ENCODE data around the gene SCN9A.

Gene SCN9A

GRCh38 chr2:166257859-166258258, 117.9 kb downstream of the SCN9A start:
- no peak overlapping the region for H3K9ac ChIP-seq (ENCODE audit: low read length)
- H3K36me3 ChIP-seq (ENCODE audit: control insufficient read depth, insufficient read depth, low read length): no peaks in the 10 kb centered on the region
- H3K27me3 ChIP-seq (ENCODE audit: control insufficient read depth, insufficient read depth, low read length): no peaks in the 10 kb centered on the region
- H3K4me3 ChIP-seq (ENCODE audit: low read length): no peak overlapping the region
- no peak overlapping the region for H3K27ac ChIP-seq (ENCODE audit: low read depth, low read length)
- H3K4me1 ChIP-seq (ENCODE audit: control insufficient read depth, insufficient read depth, low read length): no peaks in the 10 kb centered on the region

- Histone ChIP-seq H3K4me3 (ENCODE audit: low read length) (no peak overlapping the region), H3K27me3 (ENCODE audit: control insufficient read depth, insufficient read depth, low read length) (no peaks in the 10 kb centered on the region), H3K4me1 (ENCODE audit: control insufficient read depth, insufficient read depth, low read length) (no peaks in the 10 kb centered on the region), H3K36me3 (ENCODE audit: control insufficient read depth, insufficient read depth, low read length) (no peaks in the 10 kb centered on the region), H3K9ac (ENCODE audit: low read length) (no peak overlapping the region), H3K27ac (ENCODE audit: low read depth, low read length) (no peak overlapping the region)
Measured at GRCh38 chr2:166256896-166257295, 118.8 kb downstream of the SCN9A start.

DNA sequence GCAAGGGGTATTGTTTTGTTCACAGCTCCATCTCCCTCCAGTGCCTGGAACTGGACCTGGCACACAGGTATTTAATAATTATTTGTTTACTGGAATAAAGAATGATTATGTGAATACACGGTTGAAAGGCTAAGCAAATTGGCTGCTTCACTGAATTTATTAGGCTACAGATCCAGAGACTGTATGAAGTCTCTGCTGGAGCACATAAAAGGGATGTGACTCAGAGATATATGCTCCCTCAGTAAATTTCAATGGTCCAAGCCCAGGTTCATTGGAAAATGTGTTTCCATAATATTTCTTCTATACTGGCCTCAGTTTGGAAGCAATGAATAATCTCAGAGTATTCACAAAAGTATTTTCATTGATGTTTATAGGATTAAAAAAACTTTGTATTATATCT, 126.4 kb downstream of the SCN9A start:
- Histone ChIP-seq H3K27me3 (ENCODE audit: control insufficient read depth, insufficient read depth, low read length) (no peaks in the 10 kb centered on the region), H3K4me1 (ENCODE audit: control insufficient read depth, insufficient read depth, low read length) (no peaks in the 10 kb centered on the region), H3K4me3 (ENCODE audit: low read length) (no peak overlapping the region), H3K9ac (ENCODE audit: low read length) (no peak overlapping the region), H3K36me3 (ENCODE audit: control insufficient read depth, insufficient read depth, low read length) (no peaks in the 10 kb centered on the region), H3K27ac (ENCODE audit: low read depth, low read length) (no peak overlapping the region)

GRCh38 chr2:166246901-166247300, 128.8 kb downstream of the SCN9A start:
- no peaks in the 10 kb centered on the region for H3K36me3 ChIP-seq (ENCODE audit: control insufficient read depth, insufficient read depth, low read length)
- H3K27ac ChIP-seq (ENCODE audit: low read depth, low read length): no peak overlapping the region
- H3K27me3 ChIP-seq (ENCODE audit: control insufficient read depth, insufficient read depth, low read length): no peaks in the 10 kb centered on the region
- H3K4me3 ChIP-seq (ENCODE audit: low read length): no peak overlapping the region
- H3K9ac ChIP-seq (ENCODE audit: low read length): no peak overlapping the region
- H3K4me1 ChIP-seq (ENCODE audit: control insufficient read depth, insufficient read depth, low read length): no peaks in the 10 kb centered on the region

DNA sequence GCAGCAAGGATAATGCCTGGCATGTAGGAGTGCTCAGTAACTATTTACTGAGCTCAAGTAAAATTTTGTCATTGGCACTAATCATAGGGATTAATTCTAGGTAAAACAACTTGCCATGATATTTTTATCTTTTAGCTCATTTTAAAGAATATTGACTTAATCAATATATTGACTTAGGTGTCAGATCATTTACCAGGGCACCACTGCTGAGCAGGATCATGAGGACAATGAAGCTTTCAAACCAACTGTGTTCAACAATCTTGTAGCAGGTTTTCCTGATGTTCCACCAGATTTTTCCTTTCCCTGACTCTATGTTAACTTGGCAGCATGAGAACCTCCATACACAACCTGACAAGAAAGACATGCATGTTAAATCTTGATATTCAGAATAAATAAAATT, 133.4 kb downstream of the SCN9A start:
- Histone ChIP-seq H3K27me3 (ENCODE audit: control insufficient read depth, insufficient read depth, low read length) (no peaks in the 10 kb centered on the region), H3K27ac (ENCODE audit: low read depth, low read length) (no peak overlapping the region), H3K36me3 (ENCODE audit: control insufficient read depth, insufficient read depth, low read length) (no peaks in the 10 kb centered on the region), H3K9ac (ENCODE audit: low read length) (no peak overlapping the region), H3K4me3 (ENCODE audit: low read length) (no peak overlapping the region), H3K4me1 (ENCODE audit: control insufficient read depth, insufficient read depth, low read length) (no peaks in the 10 kb centered on the region)

- no peaks in the 10 kb centered on the region for H3K4me1 ChIP-seq (ENCODE audit: control insufficient read depth, insufficient read depth, low read length)
- no peak overlapping the region for H3K27ac ChIP-seq (ENCODE audit: low read depth, low read length)
- no peaks in the 10 kb centered on the region for H3K36me3 ChIP-seq (ENCODE audit: control insufficient read depth, insufficient read depth, low read length)
Measured at GRCh38 chr2:166240387-166241313, 135.1 kb downstream of the SCN9A start.

DNA sequence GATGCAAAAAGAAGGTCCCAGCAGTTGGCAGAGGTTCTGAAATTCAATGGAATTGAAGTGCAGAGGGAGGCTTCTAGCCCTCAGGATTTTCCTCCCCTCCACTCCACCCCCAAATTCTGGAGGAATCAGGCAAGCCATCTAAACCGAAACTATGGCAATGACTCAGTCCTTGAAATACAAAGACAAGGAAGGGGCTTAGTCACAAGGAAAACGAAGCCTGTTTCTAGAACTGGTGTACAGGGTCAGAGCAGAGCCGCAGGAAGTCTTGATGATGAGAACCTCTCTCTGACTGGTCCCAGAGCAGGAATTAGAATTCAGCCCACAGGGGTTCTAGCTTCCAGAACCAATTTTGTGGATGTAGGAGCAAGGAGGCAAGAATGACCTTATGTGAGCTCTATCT, 136.2 kb downstream of the SCN9A start:
- H3K4me3 ChIP-seq (ENCODE audit: low read length): no peak overlapping the region
- no peaks in the 10 kb centered on the region for H3K27me3 ChIP-seq (ENCODE audit: control insufficient read depth, insufficient read depth, low read length)
- no peaks in the 10 kb centered on the region for H3K4me1 ChIP-seq (ENCODE audit: control insufficient read depth, insufficient read depth, low read length)
- no peak overlapping the region for H3K9ac ChIP-seq (ENCODE audit: low read length)
- H3K27ac ChIP-seq (ENCODE audit: low read depth, low read length): no peak overlapping the region
- H3K36me3 ChIP-seq (ENCODE audit: control insufficient read depth, insufficient read depth, low read length): no peaks in the 10 kb centered on the region

More at GRCh38 chr2:166240387-166241313, 135.1 kb downstream of the SCN9A start:
- H3K4me3 ChIP-seq (ENCODE audit: low read length): no peak overlapping the region
- no peaks in the 10 kb centered on the region for H3K27me3 ChIP-seq (ENCODE audit: control insufficient read depth, insufficient read depth, low read length)
- no peak overlapping the region for H3K9ac ChIP-seq (ENCODE audit: low read length)

DNA sequence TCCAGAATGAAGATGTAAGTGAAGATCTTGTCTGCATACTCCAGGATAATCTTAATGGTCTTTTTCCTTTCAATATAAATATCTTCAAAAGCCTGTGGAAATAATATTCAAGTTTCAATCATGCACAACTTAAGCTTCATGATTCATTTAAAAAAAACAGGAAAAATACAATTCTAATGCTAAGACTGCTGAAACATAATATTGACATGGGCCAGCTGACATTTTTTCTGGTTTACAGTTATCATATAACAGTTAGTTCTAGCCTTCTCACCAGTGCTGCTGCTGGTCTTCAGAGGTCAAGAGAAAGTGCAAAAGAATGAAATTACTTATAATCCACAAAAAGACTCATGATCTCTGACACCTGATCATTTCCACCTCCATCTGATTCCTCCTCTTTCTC, 137.6 kb downstream of the SCN9A start:
- no peaks in the 10 kb centered on the region for H3K4me1 ChIP-seq (ENCODE audit: control insufficient read depth, insufficient read depth, low read length)
- no peak overlapping the region for H3K9ac ChIP-seq (ENCODE audit: low read length)
- no peaks in the 10 kb centered on the region for H3K36me3 ChIP-seq (ENCODE audit: control insufficient read depth, insufficient read depth, low read length)
- H3K27me3 ChIP-seq (ENCODE audit: control insufficient read depth, insufficient read depth, low read length): no peaks in the 10 kb centered on the region
- H3K4me3 ChIP-seq (ENCODE audit: low read length): no peak overlapping the region
- H3K27ac ChIP-seq (ENCODE audit: low read depth, low read length): no peak overlapping the region

GRCh38 chr2:166234112-166234846, 141.5 kb downstream of the SCN9A start:
- Histone ChIP-seq H3K9ac (ENCODE audit: low read length) (no peak overlapping the region), H3K36me3 (ENCODE audit: control insufficient read depth, insufficient read depth, low read length) (no peaks in the 10 kb centered on the region), H3K27ac (ENCODE audit: low read depth, low read length) (no peak overlapping the region)

DNA sequence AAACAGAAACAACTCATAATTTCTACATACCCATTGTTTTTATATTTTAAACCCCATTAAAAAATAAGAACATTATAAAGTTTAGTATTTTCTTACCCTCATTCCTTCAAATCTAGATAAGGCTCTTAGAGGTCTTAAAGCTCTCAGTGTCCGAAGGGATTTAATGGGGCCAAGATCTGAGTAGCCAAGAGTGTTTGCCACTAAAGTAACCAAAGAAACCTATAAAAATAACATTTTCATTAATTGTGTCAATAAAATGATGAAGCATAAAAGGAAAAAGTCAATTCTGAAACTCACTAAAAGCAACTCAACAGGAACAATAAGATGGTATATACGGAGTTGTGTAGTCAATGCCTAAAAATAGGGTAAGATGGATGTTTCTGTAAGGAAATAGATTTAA, 142.5 kb downstream of the SCN9A start:
- Histone ChIP-seq H3K4me1 (ENCODE audit: control insufficient read depth, insufficient read depth, low read length) (no peaks in the 10 kb centered on the region), H3K27me3 (ENCODE audit: control insufficient read depth, insufficient read depth, low read length) (no peaks in the 10 kb centered on the region), H3K4me3 (ENCODE audit: low read length) (no peak overlapping the region), H3K9ac (ENCODE audit: low read length) (no peak overlapping the region), H3K27ac (ENCODE audit: low read depth, low read length) (no peak overlapping the region), H3K36me3 (ENCODE audit: control insufficient read depth, insufficient read depth, low read length) (no peaks in the 10 kb centered on the region)

More at GRCh38 chr2:166234112-166234846, 141.5 kb downstream of the SCN9A start:
- no peaks in the 10 kb centered on the region for H3K27me3 ChIP-seq (ENCODE audit: control insufficient read depth, insufficient read depth, low read length)
- H3K4me1 ChIP-seq (ENCODE audit: control insufficient read depth, insufficient read depth, low read length): no peaks in the 10 kb centered on the region
- no peak overlapping the region for H3K4me3 ChIP-seq (ENCODE audit: low read length)

DNA sequence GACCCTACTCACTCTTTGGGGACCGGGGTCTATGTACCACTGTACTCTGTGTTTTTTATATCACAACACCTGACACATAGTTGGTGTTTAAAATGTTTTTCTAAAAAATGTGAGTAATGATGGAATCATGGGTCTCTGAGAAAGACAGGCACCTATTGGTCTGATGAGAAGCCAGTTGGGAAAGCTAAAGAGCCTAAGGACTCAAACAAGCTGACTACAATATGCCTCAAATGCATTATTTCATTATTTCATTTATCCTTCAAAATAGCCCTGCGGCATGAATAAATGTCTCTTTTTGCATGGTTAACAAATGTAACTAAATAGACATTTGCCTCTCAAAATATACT, 145.0 kb downstream of the SCN9A start:
- Histone ChIP-seq H3K36me3 (ENCODE audit: control insufficient read depth, insufficient read depth, low read length) (no peaks in the 10 kb centered on the region), H3K9ac (ENCODE audit: low read length) (no peak overlapping the region), H3K4me3 (ENCODE audit: low read length) (no peak overlapping the region), H3K27me3 (ENCODE audit: control insufficient read depth, insufficient read depth, low read length) (no peaks in the 10 kb centered on the region), H3K27ac (ENCODE audit: low read depth, low read length) (no peak overlapping the region), H3K4me1 (ENCODE audit: control insufficient read depth, insufficient read depth, low read length) (no peaks in the 10 kb centered on the region)

- Histone ChIP-seq H3K36me3 (ENCODE audit: control insufficient read depth, insufficient read depth, low read length) (no peaks in the 10 kb centered on the region), H3K27me3 (ENCODE audit: control insufficient read depth, insufficient read depth, low read length) (no peaks in the 10 kb centered on the region), H3K9ac (ENCODE audit: low read length) (no peak overlapping the region), H3K4me3 (ENCODE audit: low read length) (no peak overlapping the region), H3K27ac (ENCODE audit: low read depth, low read length) (no peak overlapping the region), H3K4me1 (ENCODE audit: control insufficient read depth, insufficient read depth, low read length) (no peaks in the 10 kb centered on the region)
Measured at GRCh38 chr2:166230024-166230723, 145.6 kb downstream of the SCN9A start.
